Kidney (tissue), 22 donors: ENCODE measurements around the gene AASS. TPM values are rescaled to one million over a fixed set of nuclear protein-coding genes. Genes with fewer than 3 reads are reported as not detected.

Experiments
- DNase-seq, 5 donors: peaks; one replicate each; pipeline ENCODE4 v3.0.0-alpha.2; 2013 to 2020
- FAIRE-seq: peaks from 2 replicates; lab custom pipeline; 2012; peaks lifted over from hg19 to GRCh38; lab: Jason Lieb, UNC
- H3K27ac ChIP-seq, 2 donors: one replicate each; pipeline ENCODE4 v1.7.0; 2013; ENCODE audit warnings: low read depth in 2 of 2, low read length in 2 of 2, inconsistent platforms in 1 of 2
- H3K27me3 ChIP-seq: one replicate; pipeline ENCODE4 v1.7.1; 2013; ENCODE audit warnings: low read length, inconsistent platforms; ENCODE audit not compliant: control insufficient read depth, insufficient read depth
- H3K36me3 ChIP-seq, 3 donors: one replicate each; pipeline versions ENCODE4 v1.7.0 to v1.7.1; 2013; ENCODE audit warnings: low read length in 3 of 3, control low read depth in 1 of 3, inconsistent platforms in 1 of 3; ENCODE audit not compliant: insufficient read depth in 3 of 3, control insufficient read depth in 2 of 3
- H3K4me1 ChIP-seq, 3 donors: one replicate each; pipeline versions ENCODE4 v1.7.0 to v1.7.1; 2013; ENCODE audit warnings: low read length in 3 of 3, inconsistent platforms in 1 of 3, low read depth in 1 of 3; ENCODE audit not compliant: control insufficient read depth in 2 of 3, insufficient read depth in 2 of 3
- H3K4me3 ChIP-seq, 3 donors: one replicate each; pipeline versions ENCODE4 v1.7.0 to v1.8.1; 2013; ENCODE audit warnings: low read length in 3 of 3, control low read depth in 1 of 3, inconsistent platforms in 1 of 3
- H3K9ac ChIP-seq, 3 donors: one replicate each; pipeline versions ENCODE4 v1.7.0 to v1.7.1; 2013; ENCODE audit warnings: low read length in 3 of 3, control low read depth in 1 of 3, inconsistent platforms in 1 of 3
- H3K9me3 ChIP-seq, 3 donors: one replicate each; pipeline versions ENCODE4 v1.7.0 to v1.7.1; 2013; ENCODE audit warnings: low read length in 3 of 3, control low read depth in 1 of 3, inconsistent platforms in 1 of 3; ENCODE audit not compliant: control insufficient read depth in 2 of 3, insufficient read depth in 1 of 3
- intact Hi-C: fragments of 100-400 bp; cut with DNase I; formaldehyde crosslinking; loops from one replicate; pipeline ENCODE4 v1.11.1; 2022
- long read RNA-seq, 10 donors: library from polyadenylated mRNA in 1 of 10; unstranded in 1 of 10; transcript quantifications; one replicate each; pipeline ENCODE4 v2.0.0 and lab custom pipeline, GENCODE V29; 2021 to 2026
- polyA plus RNA-seq: library from polyadenylated mRNA; stranded (reverse); fragments of 350-450 nt; fragmentation: Illumina TruSeq; extraction: RNeasy Lipid Tissue Mini Kit (QIAGEN cat#74804); gene quantifications from one replicate; pipeline ENCODE4 v1.2.3, GENCODE V29; 2014; ENCODE audit warnings: low read depth, low replicate concordance; ENCODE audit not compliant: insufficient read depth
- total RNA-seq: library from RNA; stranded (reverse); fragmentation: NEBNext Ultra II Directional; extraction: Animal tissue kit (Norgen Biotek cat#: 25700); gene quantifications from one replicate; pipeline ENCODE4 v1.2.1, GENCODE V29; 2021
- TF ChIP-seq, protein P1 (sequence below): IDR thresholded peaks from 3 replicates; pipeline ENCODE4 v1.5.1; 2012; ENCODE audit warnings: mild to moderate bottlenecking, moderate library complexity, borderline replicate concordance; ENCODE audit not compliant: insufficient read depth; ENCODE audit errors: extremely low read depth
- donor health status: control.
- donor health status: control.
- donor health status: control.
- donor health status: control.
- donor health status: control.
- donor health status: DM: yes; HTN: yes; CAD: no.
- donor health status: Normal renal cell carcinoma (clear cell type).

AASS gene
- total RNA-seq (24.2 TPM), polyA plus RNA-seq (4.9 TPM)
- long read RNA-seq, donor 1, result 0 reads
- long read RNA-seq, donor 2, partial matches to known transcripts, result 26 of 28 reads
- long read RNA-seq, donor 2, other reads (novel, unspliced or antisense), result 0 of 28 reads
- long read RNA-seq, donor 3, partial matches to known transcripts, result 6 of 7 reads
- long read RNA-seq, donor 3, other reads (novel, unspliced or antisense), result 0 of 7 reads
- long read RNA-seq, donor 4, partial matches to known transcripts, result 31 of 32 reads
- long read RNA-seq, donor 4, other reads (novel, unspliced or antisense), result 0 of 32 reads
- long read RNA-seq, donor 5, result 0 reads
- long read RNA-seq, donor 6, partial matches to known transcripts, result 6 of 7 reads
- long read RNA-seq, donor 6, other reads (novel, unspliced or antisense), result 0 of 7 reads
- long read RNA-seq, donor 7, partial matches to known transcripts, result 2 of 9 reads
- long read RNA-seq, donor 7, other reads (novel, unspliced or antisense), result 3 of 9 reads
- long read RNA-seq, donor 8, partial matches to known transcripts, result 0 of 1 reads
- long read RNA-seq, donor 8, other reads (novel, unspliced or antisense), result 0 of 1 reads
- long read RNA-seq, donor 9, result 0 reads
- long read RNA-seq, donor 10, partial matches to known transcripts, result 21 of 24 reads
- long read RNA-seq, donor 10, other reads (novel, unspliced or antisense), result 0 of 24 reads

DNA sequence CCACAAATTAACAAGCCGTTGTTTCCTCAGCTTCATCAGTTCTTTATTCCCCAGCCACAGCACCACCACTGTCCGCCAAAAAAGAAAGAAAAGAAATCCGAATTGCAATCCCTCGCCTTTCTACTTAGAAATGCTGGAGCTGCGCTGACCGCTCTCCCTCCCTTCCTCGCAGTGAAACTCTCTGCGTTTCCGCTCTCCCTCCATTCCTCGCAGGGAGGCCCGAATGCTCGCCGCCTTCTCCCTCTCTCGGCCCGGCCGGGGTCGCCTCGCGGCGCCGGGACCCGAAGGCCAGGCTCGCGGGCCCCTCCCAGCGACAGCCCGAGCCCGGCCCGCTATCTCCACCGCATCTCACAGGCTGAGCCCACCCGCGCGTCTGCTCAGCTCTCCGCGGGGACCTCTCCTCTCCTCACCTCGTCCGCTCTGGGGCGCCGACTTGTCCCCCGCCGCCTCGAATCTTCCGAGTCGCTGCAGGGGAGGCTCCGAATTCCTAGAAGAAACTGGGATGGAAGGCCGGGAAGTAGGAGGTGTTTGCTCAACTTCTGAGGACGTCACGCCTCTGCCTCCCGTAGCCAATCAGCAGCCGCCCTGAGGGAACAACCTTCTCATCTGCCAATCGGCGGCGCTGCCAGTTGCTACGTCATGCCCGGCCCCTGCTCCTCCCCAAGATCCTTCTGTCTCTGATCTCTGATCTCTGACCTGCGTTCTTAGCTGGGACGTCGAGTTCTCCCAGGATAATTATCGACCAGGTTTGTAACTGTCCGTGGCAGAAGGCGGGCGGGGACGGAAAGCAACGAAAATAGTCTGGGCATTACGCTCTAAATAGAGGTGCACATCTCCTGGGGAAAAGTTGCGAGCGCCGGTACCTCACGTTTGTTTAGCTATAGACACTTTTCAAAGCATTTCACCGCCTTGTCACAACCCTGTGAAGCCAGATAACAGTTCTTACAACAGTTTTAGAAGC is at the start of gene AASS:
Gene AASS (minus strand): TSS at position 499 of the 961 bp plus-strand sequence. CDS start 10,523 bp downstream, outside the sequence.
- peak; percentile 98 for FAIRE-seq
- TF ChIP-seq, protein P1, sequence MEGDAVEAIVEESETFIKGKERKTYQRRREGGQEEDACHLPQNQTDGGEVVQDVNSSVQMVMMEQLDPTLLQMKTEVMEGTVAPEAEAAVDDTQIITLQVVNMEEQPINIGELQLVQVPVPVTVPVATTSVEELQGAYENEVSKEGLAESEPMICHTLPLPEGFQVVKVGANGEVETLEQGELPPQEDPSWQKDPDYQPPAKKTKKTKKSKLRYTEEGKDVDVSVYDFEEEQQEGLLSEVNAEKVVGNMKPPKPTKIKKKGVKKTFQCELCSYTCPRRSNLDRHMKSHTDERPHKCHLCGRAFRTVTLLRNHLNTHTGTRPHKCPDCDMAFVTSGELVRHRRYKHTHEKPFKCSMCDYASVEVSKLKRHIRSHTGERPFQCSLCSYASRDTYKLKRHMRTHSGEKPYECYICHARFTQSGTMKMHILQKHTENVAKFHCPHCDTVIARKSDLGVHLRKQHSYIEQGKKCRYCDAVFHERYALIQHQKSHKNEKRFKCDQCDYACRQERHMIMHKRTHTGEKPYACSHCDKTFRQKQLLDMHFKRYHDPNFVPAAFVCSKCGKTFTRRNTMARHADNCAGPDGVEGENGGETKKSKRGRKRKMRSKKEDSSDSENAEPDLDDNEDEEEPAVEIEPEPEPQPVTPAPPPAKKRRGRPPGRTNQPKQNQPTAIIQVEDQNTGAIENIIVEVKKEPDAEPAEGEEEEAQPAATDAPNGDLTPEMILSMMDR, result no peak
- DNase-seq, result peak; percentile 97 to 99 (median 99)

DNA sequence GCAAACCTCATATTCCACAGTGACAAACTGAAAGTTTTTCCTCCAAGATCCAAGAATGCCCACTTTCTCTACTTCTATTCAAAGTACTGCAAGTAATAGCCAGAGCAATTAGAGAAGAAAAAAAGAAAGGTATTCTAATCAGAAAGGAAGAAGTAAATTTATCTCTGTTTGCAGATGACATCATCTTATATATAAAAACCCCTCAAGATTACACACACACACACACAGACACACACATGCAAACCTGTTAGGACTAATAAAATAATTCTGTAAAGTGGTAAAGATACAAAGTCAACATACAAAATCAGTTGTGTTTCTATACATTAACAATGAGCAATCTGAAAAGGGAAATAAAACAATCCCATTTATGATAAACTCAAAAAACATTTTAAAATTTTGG is 44.7 kb upstream of the AASS start:
- Histone ChIP-seq H3K4me3 (no peak overlapping the region), H3K9ac (no peak overlapping the region), H3K9me3 (no peaks in the 10 kb centered on the region), H3K27ac (no peak overlapping the region), H3K4me1 (no peaks in the 10 kb centered on the region), H3K27me3 (no peaks in the 10 kb centered on the region), H3K36me3 (no peaks in the 10 kb centered on the region)
- intact Hi-C loops, result no loop called here
- DNase-seq, result no peak
- TF ChIP-seq, protein P1, result no peak
- no peak for FAIRE-seq

More for the DNA sequence above, at the start of gene AASS:
- H3K4me1 ChIP-seq, result peaks cover 0 to 16% (median 9%) of the 10 kb centered on the region in 3 donors
- no peaks in the 10 kb centered on the region for H3K36me3 ChIP-seq
- H3K4me3 ChIP-seq, result peak within 1 kb of the TSS; percentile 84 to 96 (median 95)
- peak within 1 kb of the TSS; percentile 75 to 96 (median 89) for H3K9ac ChIP-seq
- H3K9me3 ChIP-seq, result no peaks in the 10 kb centered on the region
- H3K27me3 ChIP-seq, result no peaks in the 10 kb centered on the region
- intact Hi-C loops, result no loop called here
- H3K27ac ChIP-seq, result peak within 1 kb of the TSS; percentile 97 to 98

DNA sequence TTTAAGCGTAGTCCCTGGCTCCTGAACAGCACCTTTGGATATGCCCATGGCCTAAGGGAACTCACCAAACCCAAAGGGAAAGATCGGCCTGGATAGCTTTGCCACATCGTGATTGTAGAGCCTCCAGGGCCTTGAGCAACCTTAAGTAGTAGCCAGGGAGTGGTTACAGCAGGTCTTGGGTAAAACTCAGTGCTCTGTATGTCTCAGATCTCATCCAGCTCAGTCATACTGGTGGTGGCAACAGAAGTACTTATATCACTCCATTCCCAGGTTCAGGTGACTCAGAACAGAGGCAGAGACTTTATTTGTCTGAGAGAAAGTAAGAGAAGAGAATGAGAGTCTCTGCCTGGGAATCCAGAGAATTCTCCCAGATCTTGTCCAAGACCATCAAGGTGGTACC is 39.1 kb upstream of the AASS start:
- no peaks in the 10 kb centered on the region for H3K36me3 ChIP-seq
- no peak overlapping the region for H3K27ac ChIP-seq
- no peak overlapping the region for H3K9ac ChIP-seq
- intact Hi-C loops, result no loop called here
- no peak overlapping the region for H3K4me3 ChIP-seq
- TF ChIP-seq, protein P1, result no peak
- DNase-seq (no peak), FAIRE-seq (no peak)
- H3K4me1 ChIP-seq, result no peaks in the 10 kb centered on the region
- H3K27me3 ChIP-seq, result no peaks in the 10 kb centered on the region
- no peaks in the 10 kb centered on the region for H3K9me3 ChIP-seq
